SK-N-SH treated with all-trans-retinoic acid at 6 μM for 48 hours (cell line): ENCODE measurements around the gene TREML4.

Experiments
- PPARA ChIP-seq: fragments of 250-450 bp; sonication (Bioruptor Pico); IDR thresholded peaks from 2 replicates; pipeline ENCODE4 v1.5.0; 2020; ENCODE audit warnings: mild to moderate bottlenecking, borderline replicate concordance
- ZNF70 ChIP-seq: fragments of 450-650 bp; formaldehyde crosslinking; IDR thresholded peaks from 2 replicates; pipeline ENCODE4 v1.5.0; 2020; ENCODE audit warnings: mild to moderate bottlenecking, moderate library complexity
- ZNF8 ChIP-seq: fragments of 450-650 bp; formaldehyde crosslinking; IDR thresholded peaks from 2 replicates; pipeline ENCODE4 v1.5.0; 2020; ENCODE audit warnings: mild to moderate bottlenecking, moderate library complexity
- TF ChIP-seq, protein P1 (sequence below): fragments of 250-450 bp; sonication (Bioruptor Pico); IDR thresholded peaks from 2 replicates; pipeline ENCODE4 v1.8.0; 2021; ENCODE audit warnings: low read depth, mild to moderate bottlenecking, moderate library complexity, borderline replicate concordance

GRCh38 chr6:41268478-41268877, 40.3 kb downstream of the TREML4 start:
- TF ChIP-seq ZNF70 (no peak), ZNF8 (CRISPR knock-in tag) (no peak), PPARA (CRISPR knock-in tag) (no peak)
- TF ChIP-seq, protein P1, sequence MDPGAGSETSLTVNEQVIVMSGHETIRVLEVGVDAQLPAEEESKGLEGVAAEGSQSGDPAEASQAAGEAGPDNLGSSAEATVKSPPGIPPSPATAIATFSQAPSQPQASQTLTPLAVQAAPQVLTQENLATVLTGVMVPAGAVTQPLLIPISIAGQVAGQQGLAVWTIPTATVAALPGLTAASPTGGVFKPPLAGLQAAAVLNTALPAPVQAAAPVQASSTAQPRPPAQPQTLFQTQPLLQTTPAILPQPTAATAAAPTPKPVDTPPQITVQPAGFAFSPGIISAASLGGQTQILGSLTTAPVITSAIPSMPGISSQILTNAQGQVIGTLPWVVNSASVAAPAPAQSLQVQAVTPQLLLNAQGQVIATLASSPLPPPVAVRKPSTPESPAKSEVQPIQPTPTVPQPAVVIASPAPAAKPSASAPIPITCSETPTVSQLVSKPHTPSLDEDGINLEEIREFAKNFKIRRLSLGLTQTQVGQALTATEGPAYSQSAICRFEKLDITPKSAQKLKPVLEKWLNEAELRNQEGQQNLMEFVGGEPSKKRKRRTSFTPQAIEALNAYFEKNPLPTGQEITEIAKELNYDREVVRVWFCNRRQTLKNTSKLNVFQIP (CRISPR knock-in tag): no peak
